GM12874 (cell line): ENCODE data around the gene UQCC5.

Source experiments
- TF ChIP-seq, protein P1 (sequence below): IDR thresholded peaks from 2 replicates; pipeline ENCODE4 v1.5.1; 2011; ENCODE audit warnings: low read depth, mild to moderate bottlenecking, control low read depth, low read length, moderate library complexity; ENCODE audit not compliant: insufficient read depth

The UQCC5 gene

GRCh38 chr3:52498137-52499054, 38.0 kb upstream of the UQCC5 start:
- TF ChIP-seq, protein P1, sequence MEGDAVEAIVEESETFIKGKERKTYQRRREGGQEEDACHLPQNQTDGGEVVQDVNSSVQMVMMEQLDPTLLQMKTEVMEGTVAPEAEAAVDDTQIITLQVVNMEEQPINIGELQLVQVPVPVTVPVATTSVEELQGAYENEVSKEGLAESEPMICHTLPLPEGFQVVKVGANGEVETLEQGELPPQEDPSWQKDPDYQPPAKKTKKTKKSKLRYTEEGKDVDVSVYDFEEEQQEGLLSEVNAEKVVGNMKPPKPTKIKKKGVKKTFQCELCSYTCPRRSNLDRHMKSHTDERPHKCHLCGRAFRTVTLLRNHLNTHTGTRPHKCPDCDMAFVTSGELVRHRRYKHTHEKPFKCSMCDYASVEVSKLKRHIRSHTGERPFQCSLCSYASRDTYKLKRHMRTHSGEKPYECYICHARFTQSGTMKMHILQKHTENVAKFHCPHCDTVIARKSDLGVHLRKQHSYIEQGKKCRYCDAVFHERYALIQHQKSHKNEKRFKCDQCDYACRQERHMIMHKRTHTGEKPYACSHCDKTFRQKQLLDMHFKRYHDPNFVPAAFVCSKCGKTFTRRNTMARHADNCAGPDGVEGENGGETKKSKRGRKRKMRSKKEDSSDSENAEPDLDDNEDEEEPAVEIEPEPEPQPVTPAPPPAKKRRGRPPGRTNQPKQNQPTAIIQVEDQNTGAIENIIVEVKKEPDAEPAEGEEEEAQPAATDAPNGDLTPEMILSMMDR = no peak

DNA sequence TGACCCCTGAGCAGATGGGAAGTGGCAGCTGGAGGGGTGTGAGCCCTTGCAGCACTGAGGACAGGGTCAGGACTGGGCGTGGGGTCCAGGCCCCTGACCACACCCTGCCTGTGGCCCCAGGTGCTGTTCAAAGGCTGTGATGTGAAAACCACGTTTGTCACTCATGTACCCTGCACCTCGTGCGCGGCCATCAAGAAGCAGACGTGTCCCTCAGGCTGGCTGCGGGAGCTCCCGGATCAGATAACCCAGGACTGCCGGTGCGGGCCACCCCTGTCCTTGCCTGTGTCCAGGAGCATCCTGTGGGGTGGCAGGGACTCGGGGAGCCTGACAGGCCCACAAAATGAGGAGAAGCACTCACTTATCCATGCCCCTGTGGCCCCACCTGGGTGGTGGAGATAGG, 35.4 kb upstream of the UQCC5 start:
- TF ChIP-seq, protein P1 = no peak

DNA sequence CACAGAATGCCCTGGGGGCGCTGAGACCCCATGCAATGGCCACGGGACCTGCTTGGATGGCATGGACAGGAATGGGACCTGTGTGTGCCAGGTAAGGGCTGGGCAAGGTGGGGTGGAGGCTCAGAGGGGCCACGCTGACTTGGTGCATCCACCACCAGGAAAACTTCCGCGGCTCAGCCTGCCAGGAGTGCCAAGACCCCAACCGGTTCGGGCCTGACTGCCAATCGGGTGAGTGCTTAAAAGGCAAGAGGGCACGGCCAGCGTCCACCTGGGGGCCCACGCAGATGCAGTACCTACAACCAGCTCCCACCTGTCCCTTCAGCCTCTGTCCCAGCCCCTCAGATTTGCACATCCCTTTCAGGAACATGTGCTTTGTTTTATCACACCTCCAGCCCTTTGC, 34.4 kb upstream of the UQCC5 start:
- TF ChIP-seq, protein P1 = no peak

- TF ChIP-seq, protein P1 = no peak
These were observed 33.5 kb upstream of the UQCC5 start for GRCh38 chr3:52502808-52503350.

GRCh38 chr3:52503788-52504424, 32.5 kb upstream of the UQCC5 start:
- TF ChIP-seq, protein P1 = no peak

DNA sequence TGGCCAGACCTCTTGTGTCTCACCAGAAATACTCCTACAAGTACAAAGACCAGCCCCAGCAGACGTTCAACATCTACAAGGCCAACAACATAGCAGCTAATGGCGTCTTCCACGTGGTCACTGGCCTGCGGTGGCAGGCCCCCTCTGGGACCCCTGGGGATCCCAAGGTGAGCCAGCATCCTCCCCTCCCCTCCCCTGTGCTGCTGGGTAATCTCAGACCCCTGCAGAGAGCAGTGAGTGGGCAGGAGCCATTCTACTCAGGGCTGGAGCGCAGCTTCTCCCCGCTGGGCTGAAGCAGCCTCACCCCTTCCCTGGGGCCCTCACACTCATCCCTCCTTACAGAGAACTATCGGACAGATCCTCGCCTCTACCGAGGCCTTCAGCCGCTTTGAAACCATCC, 31.4 kb upstream of the UQCC5 start:
- TF ChIP-seq, protein P1 = no peak

DNA sequence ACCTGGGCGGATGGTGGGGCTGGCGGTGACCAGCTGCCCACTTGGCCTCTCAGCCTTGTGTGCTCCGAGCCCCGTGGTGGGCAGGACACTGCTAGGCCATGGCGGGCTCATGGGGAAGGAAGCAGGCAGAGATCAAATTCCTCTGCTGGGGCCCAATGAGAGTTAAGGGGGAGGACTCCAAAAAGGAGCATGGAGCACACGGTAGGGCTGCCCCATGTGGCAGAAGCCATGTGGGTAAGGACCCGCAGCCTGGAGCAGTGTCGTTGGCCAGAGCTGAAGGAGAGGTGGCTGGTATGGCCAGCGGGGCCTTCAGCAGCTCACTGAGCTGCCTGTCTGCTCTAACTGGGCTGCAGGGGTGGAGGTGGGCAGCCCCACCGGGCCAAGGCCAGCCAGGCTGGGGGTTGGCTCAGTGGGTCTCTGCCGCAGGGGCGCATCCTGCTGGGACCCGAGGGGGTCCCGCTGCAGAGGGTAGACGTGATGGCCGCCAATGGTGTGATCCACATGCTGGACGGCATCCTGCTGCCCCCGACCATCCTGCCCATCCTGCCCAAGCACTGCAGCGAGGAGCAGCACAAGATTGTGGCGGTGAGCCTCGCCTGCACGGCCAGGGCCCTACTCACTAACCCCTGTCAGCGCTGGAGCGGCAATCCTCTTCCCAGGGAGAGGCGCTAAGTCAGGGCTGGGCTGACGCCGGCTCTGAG, 30.0 kb upstream of the UQCC5 start:
- TF ChIP-seq, protein P1 = no peak
